ENCODE measurements around the gene GRIK5.
"Not testable (repeated sequence)": the region's sequence is repeated elsewhere in the genome, so short reads cannot be mapped to it uniquely, and the experiment has no call there.

Gene GRIK5

GRCh38 chr19:42006569-42006968, 63.4 kb downstream of the GRIK5 start:
- DNase-seq: no peak

GRCh38 chr19:42005504-42005903, 64.5 kb downstream of the GRIK5 start:
- DNase-seq: no peak

DNA sequence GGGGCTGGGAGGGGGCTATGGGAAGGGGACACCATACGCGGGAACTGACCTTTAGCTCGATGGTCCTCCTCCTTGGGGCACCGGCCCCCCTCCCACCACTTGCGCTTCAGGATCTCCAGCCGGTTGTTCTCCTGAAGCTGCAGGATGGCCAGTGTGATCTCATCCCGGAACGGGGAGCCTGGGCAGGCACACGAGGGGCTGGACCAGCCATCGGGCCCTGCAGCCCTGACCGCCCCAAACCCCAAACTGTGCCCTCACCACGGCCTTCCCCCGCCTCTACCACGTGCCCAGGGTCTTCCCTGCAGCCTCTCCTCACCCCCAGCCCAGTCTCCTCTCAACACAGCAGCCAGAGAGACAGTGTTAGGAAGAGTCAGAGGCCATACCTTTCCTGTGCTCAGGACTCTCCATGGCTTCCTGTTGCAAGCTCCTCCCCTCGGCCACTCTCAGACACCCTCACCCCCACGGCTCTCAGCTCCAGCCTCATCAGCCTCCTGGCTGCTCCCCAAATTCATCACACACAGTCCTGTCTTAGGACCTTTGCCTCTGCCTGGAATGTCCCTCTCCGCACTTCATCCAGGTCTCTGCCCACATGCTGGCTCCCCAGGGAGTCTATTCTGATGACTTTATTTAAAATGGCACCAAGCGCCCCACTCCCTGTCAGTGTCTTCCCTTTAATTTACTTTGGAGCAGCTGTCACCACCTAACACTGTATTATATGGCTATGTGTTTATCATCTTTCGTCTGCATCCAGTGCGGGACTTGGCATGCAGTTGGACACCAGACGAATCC, 66.3 kb downstream of the GRIK5 start:
- DNase-seq: no peak

DNA sequence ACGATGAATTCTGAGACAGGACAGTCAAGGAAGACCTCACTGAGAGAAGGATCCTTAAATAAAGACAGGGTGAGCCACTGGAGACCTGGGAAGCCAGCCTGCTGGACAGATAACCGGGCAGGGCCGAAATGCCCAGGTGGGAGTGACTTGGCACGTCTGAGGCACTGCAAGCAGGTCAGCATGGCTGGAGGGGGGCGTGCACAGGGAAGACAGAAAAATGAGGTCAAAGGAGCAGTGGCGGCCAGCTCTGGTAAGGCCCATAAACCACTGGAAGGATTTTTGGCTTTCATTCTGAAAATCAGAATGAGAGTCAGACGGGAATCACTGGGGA, 70.2 kb downstream of the GRIK5 start:
- DNase-seq: no peak

DNA sequence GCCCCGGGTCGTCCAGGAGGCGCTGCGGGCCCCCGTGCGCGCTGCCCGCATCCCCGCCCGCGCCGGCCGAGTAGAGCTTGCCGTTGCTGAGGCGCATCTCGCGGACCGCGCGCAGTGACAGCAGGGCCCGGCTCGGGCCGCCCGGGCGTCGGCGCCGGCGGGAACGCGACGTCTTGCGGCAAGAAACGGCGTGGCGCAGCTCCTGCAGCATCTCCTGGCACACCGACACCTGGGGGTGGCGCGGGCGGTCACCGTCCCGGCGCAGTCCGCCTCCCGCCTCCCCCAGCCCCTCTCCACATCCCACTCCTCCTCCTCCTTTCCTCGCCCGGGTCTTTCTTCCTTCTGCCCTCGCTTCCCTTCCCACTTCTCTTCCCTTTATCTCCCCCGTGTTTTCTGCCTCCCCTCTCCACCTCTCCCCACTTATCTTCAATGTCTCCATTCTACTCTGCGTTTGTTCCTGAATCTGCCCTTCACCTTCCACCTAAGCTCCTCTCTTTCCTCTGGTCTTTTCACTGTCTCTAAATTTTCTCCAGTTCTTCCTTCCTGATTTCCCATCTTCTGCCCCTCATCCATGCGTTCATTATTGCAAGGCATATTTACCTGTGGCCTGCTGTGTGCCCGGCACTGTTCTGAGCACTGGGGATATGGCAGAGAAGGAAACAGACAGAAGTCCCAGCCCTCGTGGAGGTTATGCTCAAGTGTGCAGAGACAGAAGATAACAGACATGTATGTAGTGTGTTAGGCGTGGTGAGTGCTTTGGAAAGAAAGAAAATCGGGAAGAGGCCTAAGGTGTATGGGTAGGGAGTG, 70.7 kb downstream of the GRIK5 start:
- no peak for DNase-seq

GRCh38 chr19:41998246-41999020, 71.6 kb downstream of the GRIK5 start:
- DNase-seq: no peak

GRCh38 chr19:41997851-41998229, 72.2 kb downstream of the GRIK5 start:
- no peak for DNase-seq

- DNase-seq: peak; percentile 76
Measured at GRCh38 chr19:41997121-41997850, 72.7 kb downstream of the GRIK5 start.

DNA sequence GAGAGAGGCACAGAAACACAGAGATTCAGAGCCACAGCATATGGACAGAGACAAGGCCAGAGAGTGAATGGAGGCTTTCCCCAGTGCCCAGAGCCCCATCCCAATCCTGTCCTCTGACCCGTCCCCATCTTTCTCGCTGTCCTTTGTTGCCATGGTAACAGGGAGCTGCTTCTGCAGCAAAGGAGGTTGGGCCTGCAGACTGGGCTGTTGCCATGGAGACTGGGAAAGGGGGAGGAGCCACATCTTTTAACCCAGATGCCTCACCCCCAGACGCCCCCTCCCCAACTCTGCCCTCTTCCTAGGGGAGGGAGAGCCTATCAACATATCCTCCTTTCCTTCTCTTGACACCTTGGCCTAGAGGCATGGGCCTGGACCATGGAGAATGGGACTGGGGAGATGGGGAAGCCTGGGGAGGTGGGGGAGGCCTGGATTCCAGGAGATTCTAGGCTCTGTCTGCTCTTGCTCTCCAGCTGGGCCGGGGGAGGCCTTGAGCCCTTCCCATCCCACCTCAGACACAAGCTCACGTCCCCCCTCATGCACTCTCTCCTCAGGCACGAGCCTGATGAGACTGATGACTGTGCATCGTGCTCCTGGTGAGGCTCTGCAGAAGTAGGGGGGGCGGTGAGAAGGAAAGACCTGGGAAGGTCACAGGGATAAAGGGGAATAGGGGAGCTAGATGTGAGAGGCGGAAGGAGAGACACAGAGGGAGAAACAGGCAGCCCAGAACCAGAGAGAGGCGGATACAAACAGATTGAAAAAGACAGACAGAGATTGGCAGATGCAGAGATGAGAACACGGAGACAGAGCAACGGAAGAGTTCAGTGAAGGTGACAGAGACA, 73.8 kb downstream of the GRIK5 start:
- DNase-seq: no peak

DNA sequence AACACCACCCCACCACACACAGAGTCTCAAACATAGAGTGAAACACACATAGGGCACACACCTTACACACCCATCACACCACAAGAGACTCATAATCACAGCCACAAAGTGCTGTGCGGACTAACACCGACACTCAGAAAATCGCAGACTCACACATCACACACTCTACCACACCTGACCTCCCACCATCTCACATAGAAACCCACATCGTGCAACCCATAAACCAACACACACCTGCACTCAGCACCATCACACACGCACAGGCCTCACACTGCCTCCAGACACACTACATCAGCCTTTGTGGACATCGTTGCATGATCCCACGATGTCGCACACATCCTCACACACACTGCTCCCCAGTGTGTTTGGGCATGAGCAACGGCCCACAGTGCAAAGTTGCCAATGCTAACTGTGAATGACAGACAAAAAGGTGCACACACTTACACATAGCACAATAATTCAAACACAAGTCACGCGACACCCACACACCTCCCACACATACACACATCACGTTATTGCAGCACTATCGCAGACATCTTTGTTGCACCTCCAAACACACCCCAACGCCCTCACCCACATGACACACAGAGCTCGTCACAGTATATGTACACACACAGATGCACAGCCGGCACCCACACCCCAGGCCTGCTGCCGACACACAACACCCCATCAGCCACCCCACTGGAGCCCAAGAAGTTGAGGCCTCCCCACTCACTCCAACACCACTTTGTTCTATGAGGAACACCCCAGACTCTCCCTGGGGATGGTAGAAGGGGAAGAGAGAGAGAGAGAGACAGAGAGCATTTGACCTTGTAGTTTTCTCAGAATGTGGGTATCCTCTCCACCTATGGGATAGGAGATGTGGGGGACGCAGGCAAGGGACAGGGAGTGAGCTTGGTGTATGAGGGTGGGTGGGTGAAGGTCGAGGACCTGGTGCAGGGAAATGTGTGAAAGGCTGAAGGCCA, 74.7 kb downstream of the GRIK5 start:
- no peak for DNase-seq

- no peak for DNase-seq
Measured at GRCh38 chr19:41994521-41994971, 75.5 kb downstream of the GRIK5 start.

DNA sequence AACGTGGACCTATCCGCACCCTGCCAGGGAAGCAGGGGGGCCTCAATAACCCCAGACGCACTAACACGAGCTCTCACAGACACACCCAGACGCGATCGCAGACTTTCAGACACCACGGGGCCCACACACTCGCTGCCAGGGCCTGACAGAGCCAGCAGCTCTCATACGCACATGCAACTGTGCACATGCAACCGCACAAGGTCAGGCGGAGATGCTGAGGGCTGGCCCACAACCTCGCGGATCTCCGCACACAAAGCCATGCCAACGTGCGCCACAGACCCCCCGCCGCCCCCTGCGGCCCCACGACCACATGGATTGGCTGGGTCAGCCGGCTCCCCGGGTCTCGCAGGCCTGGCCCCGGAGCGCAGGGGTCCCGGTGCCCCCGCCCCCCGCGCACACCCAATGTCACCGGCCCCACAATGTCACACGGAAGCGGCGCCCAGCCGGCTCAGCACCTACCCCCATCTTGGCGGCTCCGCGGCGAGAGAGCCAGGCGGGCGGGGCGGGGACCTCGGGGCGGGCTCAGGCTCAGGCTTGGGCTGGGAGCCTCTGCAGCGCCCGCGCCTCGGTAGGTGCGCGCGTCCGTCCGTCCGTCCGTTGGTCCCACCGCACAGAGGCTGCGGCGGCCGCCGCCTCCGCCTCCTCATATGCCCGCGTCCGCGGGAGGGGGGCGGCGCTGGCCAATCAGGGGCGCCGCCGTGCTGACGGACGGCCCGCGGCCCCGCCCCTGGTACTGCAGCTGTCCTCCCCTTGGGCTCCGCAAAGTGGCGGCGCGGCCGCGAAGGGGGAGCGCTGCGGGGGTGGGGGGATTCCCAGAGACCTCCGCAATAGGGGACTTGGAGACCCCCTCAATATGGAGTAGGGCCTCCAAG, 76.2 kb downstream of the GRIK5 start, which contains the start of gene ATP1A3:
TSS of gene ATP1A3 (minus strand) at position 619 of the 872 bp plus-strand sequence. CDS start at position 465, 154 bp downstream.
- no peak for DNase-seq

DNA sequence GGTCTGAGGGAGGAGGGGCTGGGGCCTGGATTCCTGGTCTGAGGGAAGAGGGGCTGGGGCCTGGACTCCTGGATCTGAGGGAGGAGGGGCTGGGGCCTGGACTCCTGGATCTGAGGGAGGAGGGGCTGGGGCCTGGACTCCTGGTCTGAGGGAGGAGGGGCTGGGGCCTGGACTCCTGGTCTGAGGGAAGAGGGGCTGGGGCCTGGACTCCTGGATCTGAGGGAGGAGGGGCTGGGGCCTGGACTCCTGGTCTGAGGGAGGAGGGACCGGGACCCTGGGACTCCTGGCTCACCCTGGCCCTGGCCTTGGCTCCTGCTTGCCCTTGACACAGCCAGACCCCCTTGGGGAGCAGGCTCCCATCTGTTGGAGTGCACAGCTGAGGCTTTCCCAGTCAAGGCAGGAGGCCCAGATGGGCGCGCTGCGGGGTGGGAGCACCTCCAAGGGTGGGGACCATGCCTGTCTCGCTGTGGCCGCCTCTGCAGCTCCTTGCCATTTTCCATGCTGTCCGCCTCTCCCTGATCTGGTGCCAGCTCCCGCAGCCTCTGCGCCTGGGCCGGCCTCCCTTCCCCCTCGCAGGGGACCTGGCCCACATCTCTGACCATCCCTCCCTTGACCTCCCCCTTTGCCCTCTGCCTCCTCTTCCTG, 78.0 kb downstream of the GRIK5 start:
- DNase-seq: not testable (repeated sequence)

- no peak for DNase-seq
Measured at GRCh38 chr19:41991025-41991424, 79.0 kb downstream of the GRIK5 start.

- no peak for DNase-seq
Measured at GRCh38 chr19:41990615-41991014, 79.4 kb downstream of the GRIK5 start.

- DNase-seq: no peak
Measured at GRCh38 chr19:41990028-41990427, 80.0 kb downstream of the GRIK5 start.

DNA sequence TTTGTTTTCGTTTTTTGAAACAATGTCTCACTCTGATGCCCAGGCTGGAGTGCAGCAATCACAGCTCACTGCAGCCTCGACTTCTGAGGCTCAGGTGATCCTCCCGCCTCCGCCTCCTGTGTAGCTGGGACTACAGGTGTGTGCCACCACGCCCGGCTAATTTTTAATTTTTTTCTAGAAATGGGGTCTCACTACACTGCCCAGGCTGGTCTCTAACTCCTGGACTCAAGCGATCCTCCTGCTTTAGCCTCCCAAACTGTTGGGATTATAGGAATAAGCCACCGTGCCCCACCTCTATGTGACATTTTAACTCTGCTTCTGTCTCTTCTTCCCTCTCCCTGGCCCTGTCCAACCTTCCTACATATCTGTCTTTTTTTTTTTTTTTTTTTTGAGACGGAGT, 81.1 kb downstream of the GRIK5 start:
- DNase-seq: no peak

DNA sequence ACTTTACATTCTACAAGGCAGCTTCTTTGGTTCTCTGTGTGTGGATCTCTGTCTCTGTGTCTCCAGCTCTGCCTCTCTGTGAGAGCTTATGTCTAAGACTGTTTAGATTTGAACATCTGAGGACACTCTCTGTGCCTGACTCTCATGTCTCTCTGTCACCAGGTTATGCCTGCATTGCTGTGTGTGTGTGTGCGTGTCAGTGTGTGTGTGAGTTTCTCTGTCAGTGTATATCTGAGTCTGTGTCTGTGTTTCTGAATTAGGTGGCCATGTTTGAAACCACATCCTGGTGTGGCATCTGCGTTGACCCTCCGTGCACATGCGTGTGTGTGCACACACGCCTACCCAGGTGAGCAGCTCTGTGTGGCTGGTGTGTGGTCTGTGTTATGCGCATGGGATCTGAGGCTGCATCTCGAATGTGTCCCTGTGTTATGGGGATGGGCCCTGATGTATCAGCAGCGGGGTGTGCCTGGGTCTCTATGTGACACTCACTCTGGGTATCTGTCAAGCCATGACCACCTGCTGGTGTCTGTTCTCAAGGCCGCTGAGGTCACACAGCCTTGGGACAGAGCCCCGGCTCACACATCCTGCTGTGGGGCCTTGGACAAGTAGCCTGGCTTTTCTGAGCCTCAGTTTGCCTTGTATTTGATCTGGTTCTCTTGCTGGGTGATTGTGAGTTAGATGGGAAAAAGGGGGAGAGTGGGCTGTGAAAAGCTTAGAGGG, 82.7 kb downstream of the GRIK5 start:
- DNase-seq: no peak
